NAMALWA (cell line): ENCODE results near the gene MIDN.

Experiments used
- DNase-seq: peaks from one replicate; pipeline ENCODE4 v3.0.0-alpha.2; 2015; ENCODE audit warnings: low spot score

Gene MIDN

DNA sequence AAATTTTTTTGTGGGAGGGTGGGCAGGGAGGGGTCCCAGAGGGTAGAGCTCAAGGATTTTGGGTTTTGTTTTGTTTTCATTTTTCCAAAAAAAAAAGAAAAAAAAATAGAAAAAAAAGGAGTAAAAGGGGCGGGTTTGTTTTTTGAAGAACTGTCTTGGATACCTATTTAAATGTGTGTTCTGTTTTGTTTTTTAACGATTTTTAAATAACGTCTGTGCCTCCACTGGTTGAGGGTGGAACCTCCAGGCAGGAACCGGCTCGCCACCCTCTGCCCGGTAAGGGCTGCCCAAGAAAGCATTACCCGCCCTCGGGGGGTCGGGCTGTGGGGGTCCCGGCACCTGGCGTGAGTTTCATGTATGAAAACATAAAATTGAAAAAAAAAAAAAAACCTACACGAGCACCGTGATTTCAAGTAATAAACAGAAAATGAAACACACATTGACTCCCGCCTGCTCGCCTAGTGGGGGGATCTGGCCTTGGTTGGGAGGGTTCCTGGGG is 10.4 kb downstream of the MIDN start:
- DNase-seq = peak; percentile 84

- no peak for DNase-seq
These were observed 11.0 kb downstream of the MIDN start for GRCh38 chr19:1259206-1259875.

DNA sequence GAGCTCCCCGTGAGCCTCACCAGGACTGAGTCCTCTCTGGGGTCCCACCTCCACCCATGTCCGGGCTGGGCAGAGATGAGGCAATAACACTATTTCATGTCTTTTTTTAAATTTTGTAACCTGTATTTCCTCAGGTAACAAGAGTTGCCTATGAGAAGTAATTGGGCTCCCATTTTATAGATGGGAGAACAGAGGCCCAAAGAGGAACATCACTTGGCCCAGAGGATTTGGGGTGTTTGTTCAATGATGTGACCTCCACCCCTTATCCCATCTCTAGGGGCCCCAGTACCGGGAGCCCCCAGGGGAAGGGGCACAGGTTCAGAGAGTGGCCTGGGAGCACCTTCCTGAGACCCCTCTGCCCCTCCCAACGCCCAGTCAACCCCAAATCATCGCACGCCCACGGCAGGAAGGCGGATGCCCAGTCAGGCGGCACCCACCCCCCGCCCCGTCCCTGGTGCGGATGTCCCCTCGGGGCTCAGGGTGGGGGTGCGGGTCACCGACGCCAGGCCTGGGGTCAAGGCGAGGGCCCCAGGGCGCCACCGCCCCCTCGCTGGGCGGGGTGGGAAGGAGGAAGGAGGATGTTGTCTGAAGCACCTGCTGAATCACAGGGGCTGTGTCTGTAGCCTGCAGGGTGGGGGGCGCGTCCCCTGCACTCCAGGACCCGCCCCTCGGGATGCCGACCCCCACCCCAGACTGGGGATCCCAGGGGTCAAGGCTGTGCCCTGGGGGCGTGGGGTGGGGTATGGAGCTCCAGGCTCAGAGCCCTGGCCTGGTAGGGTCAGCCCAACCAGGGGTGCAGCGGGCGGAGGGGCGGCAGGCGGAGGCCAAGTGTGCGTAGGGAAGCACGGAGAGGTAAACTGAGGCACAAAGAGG is 11.7 kb downstream of the MIDN start:
- peak; percentile 75 for DNase-seq

DNA sequence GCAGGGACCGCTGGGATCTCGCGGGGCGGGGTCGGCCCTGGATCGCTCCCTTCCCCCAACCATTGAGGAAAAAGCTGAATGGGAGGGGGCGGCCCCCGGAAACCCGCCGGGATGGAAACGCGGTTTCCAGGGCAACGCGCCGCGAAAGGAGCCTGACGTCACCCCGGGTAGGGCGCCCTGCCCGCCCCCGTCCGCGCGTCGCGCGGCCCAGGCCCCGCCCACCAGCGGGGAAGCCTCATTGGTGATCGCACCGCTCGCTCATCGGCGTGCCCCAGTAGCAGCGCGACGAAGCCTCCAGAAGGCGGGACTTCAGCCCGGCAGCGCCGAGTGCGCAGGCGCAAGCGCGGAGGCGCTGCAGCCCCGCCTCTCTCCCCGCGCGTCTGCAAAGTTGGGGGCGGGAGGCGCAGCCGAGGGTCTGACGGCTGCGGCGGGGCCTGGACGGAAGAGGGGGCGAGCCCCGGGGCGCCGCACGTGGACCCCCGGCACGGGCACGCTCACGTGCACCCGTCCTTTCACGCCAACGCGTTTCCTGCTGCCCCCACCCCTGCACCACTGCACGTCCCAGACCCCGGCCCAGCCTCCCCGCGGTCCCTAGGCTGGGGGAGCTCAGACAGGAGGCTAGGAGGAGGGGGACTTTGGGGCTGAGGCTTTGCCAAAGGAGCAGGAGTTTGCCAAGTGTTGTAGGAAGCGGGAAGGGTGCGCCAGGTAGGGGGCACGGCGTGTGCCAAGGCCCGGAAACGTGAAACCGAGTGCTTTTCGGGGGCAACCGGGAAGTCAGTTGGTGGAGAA is 12.6 kb downstream of the MIDN start:
- peak; percentile 98 for DNase-seq

DNA sequence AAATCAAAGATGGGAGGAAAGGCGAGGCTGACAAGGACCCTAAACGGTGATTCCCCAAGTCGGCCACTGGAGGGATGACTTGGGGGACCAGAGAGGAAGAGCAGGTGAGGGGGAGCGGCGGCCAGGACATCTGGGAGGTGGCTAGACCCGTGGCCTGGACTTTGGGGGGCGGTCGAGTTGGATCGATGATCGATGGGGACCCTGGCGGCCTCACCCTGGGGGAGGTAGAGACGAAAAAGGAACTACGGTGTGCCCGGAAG is 13.1 kb downstream of the MIDN start:
- DNase-seq = peak; percentile 82

DNA sequence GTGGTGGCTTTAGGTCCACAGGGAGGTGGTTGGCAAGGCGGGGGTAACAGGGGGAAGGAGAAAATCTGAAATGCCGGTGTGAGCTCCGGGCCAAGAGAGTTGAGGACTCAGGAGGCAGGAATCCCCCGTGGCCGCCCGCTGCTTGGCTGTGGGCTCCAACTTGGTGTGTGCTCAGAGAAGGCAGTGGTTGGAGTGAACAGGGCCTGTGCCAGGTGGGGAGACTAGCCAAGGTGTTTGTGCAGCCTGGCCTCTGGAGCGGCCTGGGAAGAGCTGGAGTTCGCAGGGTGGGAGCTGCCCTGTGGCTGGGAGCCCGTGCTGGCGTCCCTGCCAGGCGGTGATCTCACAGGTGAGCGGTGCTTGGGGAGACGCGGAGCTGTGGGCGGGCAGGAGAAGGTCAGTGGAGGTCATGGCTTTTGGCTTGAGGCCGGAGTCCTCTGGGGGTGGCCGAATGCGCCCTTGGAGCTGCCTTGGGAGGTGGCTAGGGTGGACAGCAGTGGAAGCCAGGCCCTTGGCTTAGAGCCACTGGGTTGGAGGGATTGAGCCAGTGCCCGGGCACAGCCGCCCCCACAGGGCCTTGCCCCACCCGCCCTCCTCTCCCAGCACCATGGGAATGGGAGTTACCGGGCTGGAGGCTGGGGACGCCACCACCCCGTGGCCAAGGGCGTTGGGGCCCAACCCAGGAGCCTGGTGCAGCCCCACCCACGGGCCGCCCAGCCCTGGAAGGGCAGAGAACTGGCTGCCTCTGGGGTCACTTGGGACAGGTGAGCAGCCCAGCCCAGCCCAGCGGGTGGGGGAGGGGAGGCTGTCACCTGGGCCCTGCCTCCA is 13.6 kb downstream of the MIDN start:
- DNase-seq = peak; percentile 31

DNA sequence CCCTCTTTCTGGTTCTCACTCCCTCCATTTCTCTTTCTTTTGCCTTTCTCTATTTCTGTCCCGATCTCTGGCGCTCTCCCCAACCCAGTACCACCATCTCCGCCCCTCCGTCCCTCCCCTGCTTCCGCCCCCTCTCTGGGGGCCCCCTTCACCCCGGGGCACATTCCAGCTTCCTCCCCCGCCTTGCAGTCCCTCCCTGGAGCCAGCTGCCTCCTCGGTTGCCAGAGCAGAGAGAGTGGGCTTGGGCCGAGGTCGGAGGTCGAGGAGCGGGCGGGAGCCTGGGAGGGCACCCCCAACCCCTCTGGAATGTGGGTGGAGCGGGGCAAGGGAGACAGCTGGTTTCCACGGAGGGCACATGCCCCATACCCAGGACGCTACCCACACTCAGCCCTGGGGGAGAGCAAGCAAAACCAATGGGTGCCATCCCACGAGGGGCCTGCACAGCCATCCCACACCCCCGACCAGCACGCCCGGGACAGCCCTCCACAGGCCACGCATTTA is 14.3 kb downstream of the MIDN start:
- peak; percentile 35 for DNase-seq

GRCh38 chr19:1263188-1263587 is 14.8 kb downstream of the MIDN start:
- peak; percentile 52 for DNase-seq

DNA sequence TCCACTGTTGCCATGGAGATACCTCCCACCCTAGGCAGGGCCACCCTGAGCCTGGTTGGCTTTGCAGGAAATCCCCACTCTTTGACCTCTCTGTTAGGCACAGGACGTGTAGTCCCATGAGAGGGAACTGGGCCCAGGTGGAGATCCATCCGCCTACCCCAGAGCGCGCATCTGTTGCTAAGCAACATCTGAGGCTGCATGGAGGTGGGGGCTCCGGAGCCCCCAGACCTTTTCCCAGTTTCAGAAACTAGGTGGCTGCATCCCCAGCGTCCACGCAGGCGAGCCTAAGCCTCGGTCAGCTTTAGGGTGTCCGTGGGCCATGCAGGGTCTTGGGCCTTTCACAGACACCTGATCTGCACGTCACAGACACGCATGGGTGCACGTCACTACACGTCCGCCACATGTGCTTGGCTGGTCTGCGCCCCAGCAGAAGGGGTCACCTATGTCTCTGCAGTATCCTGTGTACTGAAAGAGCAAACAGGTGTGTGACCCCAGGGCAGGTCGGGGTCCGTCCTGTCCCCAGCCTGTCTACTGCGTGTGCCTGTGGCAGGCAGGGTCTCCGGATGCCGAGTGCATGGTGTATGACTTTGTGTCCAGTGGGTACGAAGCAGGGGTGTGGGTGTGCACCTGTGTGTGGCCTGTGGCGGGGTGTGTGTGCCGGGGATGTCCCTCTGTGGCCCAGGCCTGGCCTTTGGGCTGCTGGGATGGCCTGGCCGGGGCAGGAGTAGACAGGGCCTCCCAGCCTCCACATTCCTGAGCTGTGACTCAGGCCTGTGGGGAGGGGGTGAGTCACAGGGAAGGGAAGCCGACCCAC is 16.6 kb downstream of the MIDN start:
- DNase-seq = peak; percentile 92

DNA sequence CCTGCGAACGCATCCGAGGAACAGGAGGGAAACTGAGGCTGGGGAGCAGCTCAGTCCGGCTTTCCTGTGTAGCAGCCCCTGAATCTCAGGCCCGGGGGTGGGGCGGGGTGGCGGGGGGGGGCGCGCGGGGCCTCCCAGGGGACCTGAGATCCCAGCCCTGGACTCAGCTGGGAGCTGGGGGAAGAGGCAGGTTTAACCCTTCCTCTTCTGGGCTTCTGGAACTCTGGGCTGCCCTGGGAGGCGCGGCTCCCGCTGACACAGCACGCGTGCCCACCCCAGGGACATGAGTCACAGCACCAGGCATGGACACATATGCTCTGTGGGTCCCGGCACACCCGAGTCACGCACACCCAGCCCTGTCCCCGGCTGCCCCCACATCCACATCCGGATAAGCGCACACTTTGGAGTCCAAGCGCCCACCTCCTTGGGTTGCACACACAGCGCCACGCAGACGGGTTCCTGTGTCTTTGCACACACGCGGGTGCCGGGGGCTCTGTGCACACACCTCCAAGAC is 17.3 kb downstream of the MIDN start:
- no peak for DNase-seq

- peak; percentile 94 for DNase-seq
These were observed 17.9 kb downstream of the MIDN start for GRCh38 chr19:1266129-1266915.

GRCh38 chr19:1266916-1267476 is 18.6 kb downstream of the MIDN start:
- DNase-seq = peak; percentile 62

GRCh38 chr19:1267477-1268225 is 19.3 kb downstream of the MIDN start:
- no peak for DNase-seq

GRCh38 chr19:1268226-1269064 is 20.1 kb downstream of the MIDN start:
- DNase-seq = no peak

GRCh38 chr19:1269065-1269477 is 20.7 kb downstream of the MIDN start, which contains the start of gene CIRBP:
Gene CIRBP (plus strand): TSS chr19:1269332. CDS start chr19:1270934, 1,602 bp downstream.
- DNase-seq = peak; percentile 98

DNA sequence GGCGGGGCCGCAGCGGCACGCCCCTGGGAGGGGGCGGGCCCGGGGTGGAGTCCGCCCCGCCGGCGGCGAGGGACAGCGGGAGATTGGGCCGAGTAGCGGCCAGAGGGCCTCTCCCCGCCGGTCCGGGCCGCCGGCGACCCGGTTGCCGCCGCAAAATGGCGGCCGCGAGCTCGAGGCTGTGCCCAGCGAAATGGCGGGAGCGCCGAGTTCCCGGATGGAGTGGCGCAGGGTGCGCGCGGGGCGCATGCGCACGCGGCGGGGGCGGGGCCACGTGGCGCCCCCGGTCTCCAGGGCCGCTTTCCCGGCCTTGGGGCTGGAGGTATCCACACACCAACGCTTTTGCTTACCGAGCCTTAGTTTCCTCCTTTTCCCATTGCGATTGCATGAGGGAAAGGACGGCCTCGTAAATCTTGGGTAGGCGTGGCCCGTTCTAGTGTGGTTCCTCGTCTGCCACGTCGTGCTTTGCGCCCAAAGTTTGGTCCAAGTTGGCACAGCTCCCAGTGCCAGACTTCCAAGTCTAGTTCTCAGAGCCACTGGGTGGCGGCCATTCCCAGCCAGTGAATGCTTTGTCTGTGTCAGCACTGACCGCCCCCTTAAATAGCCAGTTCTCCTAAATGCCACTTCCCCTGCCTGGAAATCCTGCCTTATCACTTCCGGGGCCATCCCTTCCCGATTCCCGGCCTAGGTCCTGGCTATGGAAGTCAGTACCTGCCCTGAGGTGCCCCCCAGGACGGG is 21.3 kb downstream of the MIDN start:
- DNase-seq = peak; percentile 88
